HUES64 (cell line): ENCODE measurements around the gene JPH4.

Source experiments
- H3K27ac ChIP-seq: 2 replicates; pipeline ENCODE4 v1.7.0; 2013; ENCODE audit warnings: low read depth, low read length, inconsistent platforms
- H3K27me3 ChIP-seq: 2 replicates; pipeline ENCODE4 v1.6.1; 2013; ENCODE audit warnings: mild to moderate bottlenecking, low read length; ENCODE audit not compliant: insufficient read depth
- H3K36me3 ChIP-seq: 2 replicates; pipeline ENCODE4 v1.6.1; 2013; ENCODE audit warnings: mild to moderate bottlenecking, low read length; ENCODE audit not compliant: insufficient read depth
- H3K4me1 ChIP-seq: 2 replicates; pipeline ENCODE4 v1.6.1; 2013; ENCODE audit warnings: mild to moderate bottlenecking, low read length, moderate library complexity; ENCODE audit not compliant: insufficient read depth
- H3K4me3 ChIP-seq: 2 replicates; pipeline ENCODE4 v1.5.1; 2013; ENCODE audit warnings: mild to moderate bottlenecking, low read length, moderate library complexity
- H3K9ac ChIP-seq: 2 replicates; pipeline ENCODE4 v1.6.1; 2013; ENCODE audit warnings: mild to moderate bottlenecking, low read depth, low read length
- H3K9me3 ChIP-seq: 2 replicates; pipeline ENCODE4 v1.6.1; 2013; ENCODE audit warnings: low read depth, low read length; ENCODE audit not compliant: insufficient read depth
- WGBS: fragments of 150-250, 120-280 bp; methylation state at CpG from one replicate; pipeline ENCODE4 v1.1.7; 2013; ENCODE audit warnings: missing lambda C conversion rate; 5-methylcytosine and 5-hydroxymethylcytosine counted together

JPH4 gene

DNA sequence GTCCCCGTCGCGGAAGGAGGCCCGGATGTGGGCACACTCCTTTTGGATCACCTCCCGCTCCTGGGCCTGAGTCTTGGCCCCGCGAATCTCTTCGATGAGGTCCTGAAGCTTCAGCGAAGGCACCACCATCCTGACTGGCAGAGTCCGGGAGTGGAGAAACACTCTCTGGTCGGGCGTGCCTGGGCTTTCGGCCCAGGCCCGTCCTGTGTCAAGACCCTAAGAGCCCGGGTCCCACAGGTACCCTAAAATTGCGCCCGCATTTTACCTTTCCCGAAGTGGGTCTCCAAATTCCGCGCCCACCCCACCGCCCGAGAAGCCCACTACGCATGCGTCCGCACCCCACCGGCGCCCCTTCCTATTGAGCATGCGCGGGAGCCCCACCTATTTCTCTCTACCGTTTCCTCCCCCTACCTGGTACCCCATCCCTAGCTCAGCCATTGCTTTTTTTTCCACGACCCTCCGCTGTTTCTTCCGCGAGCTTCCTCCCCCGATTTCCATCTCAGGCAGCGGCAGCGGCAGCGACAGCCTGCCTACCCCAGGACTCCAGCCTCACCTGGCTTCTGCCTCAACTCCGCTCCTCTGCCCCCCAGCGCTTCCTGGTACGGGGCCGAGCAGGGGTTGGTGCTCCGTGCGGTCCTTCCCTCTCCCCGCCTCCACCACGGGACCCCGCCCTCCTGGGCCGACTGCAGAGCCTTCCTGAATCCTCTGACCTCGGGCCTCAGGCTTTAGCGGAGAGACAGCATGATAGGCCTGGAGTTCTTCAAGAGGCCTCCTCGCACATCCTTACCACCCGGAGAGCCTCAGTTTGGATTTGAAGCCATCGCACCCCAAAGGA, 11.2 kb downstream of the JPH4 start, which contains the start of gene AP1G2:
TSS of gene AP1G2 (minus strand) at position 606 of the 835 bp plus-strand sequence. CDS start at position 129, 477 bp downstream.
- Histone ChIP-seq H3K4me3 (peak within 1 kb of the TSS; percentile 84), H3K9ac (peak within 1 kb of the TSS; percentile 72), H3K27me3 (no peaks in the 10 kb centered on the region), H3K36me3 (peaks cover 34% of the 10 kb centered on the region), H3K4me1 (peaks cover 23% of the 10 kb centered on the region), H3K27ac (peak within 1 kb of the TSS; percentile 53; the same call in 1 of the 2 replicates), H3K9me3 (no peaks in the 10 kb centered on the region)
- under 1% methylated on average over 52 of the region's 53 CpGs for WGBS

DNA sequence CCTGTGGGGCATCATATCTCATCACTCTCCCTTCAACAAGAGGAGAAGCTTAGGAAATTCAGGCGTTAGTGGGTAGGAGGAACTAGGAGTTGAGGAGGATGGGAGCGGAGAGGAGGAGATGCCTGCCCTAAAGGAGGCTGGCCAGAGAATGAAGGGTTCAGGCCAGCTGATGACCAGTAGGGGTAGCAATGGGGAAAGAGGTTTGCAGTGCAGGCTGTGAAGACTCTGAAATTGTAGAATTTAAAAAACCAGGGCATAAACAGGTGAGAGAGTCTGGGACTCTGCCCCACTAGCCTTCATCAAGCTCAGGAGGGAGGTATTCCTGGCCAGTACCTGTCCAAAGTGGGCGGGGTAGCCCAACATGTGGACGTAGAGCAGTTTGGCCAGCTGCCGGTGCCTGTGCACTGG, 11.8 kb downstream of the JPH4 start:
- Histone ChIP-seq H3K4me3 (peak overlapping the region; percentile 84), H3K4me1 (peaks cover 23% of the 10 kb centered on the region), H3K36me3 (peaks cover 40% of the 10 kb centered on the region), H3K9ac (peak overlapping the region; percentile 72), H3K27me3 (no peaks in the 10 kb centered on the region), H3K27ac (peak overlapping the region; percentile 37; the same call in 1 of the 2 replicates), H3K9me3 (no peaks in the 10 kb centered on the region)
- WGBS: 34% methylated on average over 5 of the region's 5 CpGs

DNA sequence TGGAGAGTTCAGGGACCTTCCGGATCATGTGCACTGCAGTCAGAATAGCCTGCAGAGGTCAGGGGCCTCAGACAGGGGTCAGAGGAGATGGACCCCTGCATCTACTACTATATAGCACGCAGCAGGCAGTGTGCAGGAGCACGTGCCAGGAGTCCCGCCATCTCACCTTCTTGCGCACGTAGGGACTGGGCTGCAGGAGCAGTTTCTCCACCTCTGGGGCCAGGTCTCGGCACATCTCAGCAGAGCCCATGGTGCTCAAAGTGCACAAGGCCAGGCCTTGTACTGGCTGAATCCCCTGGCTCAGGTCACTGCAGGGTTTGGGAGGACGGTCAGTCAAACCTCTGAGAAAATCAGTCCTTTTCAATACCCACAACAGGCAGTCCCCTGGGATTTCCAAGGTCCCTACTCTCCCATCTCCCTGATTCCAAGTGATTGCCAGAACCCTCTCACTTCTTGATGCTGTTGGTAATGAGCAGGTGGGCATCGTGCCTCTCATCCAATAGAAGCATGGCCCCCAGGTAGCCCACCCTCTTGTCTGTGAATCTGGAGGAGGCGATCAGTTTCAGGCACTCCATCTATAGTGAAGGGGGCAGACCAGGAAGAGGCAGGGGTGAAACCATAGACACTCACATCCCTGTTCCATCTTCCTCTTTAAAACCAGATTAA, 12.3 kb downstream of the JPH4 start:
- Histone ChIP-seq H3K4me3 (peak overlapping the region; percentile 84), H3K9ac (peak overlapping the region; percentile 72; the same call in 1 of the 2 replicates), H3K27ac (no peak overlapping the region), H3K36me3 (peaks cover 45% of the 10 kb centered on the region), H3K27me3 (no peaks in the 10 kb centered on the region), H3K9me3 (no peaks in the 10 kb centered on the region), H3K4me1 (peaks cover 23% of the 10 kb centered on the region)
- WGBS: 95% methylated on average over 10 of the region's 10 CpGs

DNA sequence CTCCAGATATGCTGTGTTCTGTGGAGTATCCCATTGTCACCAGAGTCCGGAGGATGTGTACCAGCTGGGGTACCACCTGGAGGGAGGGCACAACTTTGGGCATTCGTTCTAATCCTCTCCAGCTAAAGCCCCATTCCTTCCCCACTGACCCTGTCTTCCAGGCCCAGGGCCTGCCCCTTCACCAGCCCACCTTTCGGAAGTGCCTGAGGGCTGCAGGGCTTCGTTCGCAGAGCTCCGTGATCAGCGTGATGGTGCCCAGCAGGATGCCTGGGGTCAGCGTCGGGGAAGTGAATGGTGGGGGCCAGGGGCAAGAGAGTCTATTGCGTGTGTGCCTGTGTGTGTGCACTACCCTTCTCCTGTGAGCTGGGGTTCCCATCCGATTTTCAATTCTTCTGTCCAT, 13.0 kb downstream of the JPH4 start:
- Histone ChIP-seq H3K27ac (no peak overlapping the region), H3K36me3 (peaks cover 52% of the 10 kb centered on the region), H3K9me3 (no peaks in the 10 kb centered on the region), H3K9ac (no peak overlapping the region), H3K4me1 (peaks cover 23% of the 10 kb centered on the region), H3K27me3 (no peaks in the 10 kb centered on the region), H3K4me3 (no peak overlapping the region)
- 92% methylated on average over 11 of the region's 11 CpGs for WGBS

DNA sequence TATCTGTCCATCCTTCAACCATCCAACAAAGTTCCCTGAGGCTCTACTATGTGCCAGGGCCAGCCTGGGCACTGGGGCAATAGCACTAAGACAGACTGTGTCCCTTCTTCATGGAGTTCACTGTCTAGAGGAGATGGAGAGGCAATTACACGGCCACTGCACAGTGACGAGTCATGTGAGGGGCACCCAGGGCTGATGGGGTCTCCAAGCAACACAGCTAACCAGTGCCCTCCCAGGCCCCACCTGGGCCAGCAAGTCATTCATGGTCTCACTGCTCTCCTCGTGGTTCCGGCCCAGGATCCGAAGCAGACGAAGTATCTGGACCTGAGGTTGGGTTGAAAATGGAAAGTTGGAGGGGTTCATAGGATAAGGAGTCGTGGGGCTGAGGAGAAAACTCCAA, 13.7 kb downstream of the JPH4 start:
- peaks cover 59% of the 10 kb centered on the region for H3K36me3 ChIP-seq
- 94% methylated on average over 6 of the region's 7 CpGs for WGBS
- no peak overlapping the region for H3K4me3 ChIP-seq
- no peak overlapping the region for H3K9ac ChIP-seq
- no peaks in the 10 kb centered on the region for H3K27me3 ChIP-seq
- no peak overlapping the region for H3K27ac ChIP-seq
- peaks cover 23% of the 10 kb centered on the region for H3K4me1 ChIP-seq
- H3K9me3 ChIP-seq: no peaks in the 10 kb centered on the region

DNA sequence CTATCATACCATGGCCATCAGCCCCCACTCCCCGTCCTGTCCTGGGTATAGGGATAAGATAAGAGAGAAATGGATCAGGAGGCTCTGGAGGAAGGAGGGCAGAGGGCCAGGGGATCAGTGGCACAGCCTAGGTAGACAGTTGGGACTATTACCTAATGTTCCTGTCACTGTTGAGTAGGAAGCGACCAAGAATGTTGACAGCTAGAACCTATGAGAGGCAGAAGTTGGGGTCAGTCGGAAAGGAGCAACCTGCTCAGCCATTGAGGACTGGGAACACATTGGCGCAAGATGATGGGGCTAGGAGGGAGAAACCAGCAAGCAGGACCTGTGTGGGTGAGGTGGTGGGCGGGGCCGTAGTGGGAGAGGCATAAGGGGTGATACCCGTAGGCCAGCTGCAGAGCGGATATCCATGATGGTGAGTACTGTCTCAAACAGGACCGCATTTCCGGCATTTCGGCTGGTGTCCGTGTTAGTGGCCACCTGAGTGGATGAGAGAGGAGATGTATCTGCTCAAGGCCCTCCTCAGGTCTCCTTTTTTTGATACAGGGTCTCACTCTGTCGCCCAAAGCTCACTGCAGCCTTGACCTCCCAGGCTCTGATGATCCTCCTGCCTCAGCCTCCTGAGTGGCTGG, 14.3 kb downstream of the JPH4 start:
- Histone ChIP-seq H3K4me3 (no peak overlapping the region), H3K9ac (no peak overlapping the region), H3K4me1 (peaks cover 19% of the 10 kb centered on the region), H3K9me3 (no peaks in the 10 kb centered on the region), H3K36me3 (peaks cover 64% of the 10 kb centered on the region), H3K27ac (no peak overlapping the region), H3K27me3 (no peaks in the 10 kb centered on the region)
- WGBS: 92% methylated on average over 13 of the region's 13 CpGs

DNA sequence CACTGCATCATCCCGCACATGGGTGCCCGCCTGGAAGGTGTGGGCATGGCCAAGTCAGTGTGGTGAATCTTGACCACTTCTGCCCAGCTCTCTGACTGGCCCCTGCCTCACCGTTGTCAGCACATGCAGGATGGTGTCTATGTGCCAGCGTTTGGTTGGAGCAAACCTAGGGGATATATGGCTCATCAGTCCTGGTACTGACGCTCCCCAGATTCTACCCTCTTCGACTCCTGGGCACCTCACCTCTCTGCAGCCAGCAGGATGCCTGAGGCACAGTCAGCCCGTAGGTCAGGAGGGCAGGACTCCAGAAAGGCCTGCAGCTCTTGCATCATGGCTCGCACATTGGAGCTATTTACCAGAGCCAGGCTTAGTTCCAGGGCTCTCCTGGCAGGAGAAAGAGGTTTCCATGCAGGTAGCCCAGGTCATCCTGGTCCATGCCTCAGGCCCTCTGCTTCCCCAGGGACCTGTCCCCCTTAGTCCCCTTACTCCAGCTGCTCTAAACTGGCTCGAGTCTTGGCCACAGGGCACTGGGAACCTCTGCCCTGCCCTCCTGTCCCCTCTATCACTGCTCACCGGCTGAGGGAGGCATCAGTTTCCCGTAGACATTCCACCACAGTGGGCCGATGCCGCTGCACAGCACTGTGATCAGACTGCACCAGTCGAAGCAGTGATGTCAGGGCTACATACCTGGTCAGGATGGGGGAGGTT, 15.0 kb downstream of the JPH4 start:
- no peak overlapping the region for H3K4me3 ChIP-seq
- H3K27me3 ChIP-seq: no peaks in the 10 kb centered on the region
- H3K27ac ChIP-seq: no peak overlapping the region
- 95% methylated on average over 14 of the region's 14 CpGs for WGBS
- H3K9ac ChIP-seq: no peak overlapping the region
- H3K36me3 ChIP-seq: peaks cover 71% of the 10 kb centered on the region
- no peaks in the 10 kb centered on the region for H3K9me3 ChIP-seq
- peaks cover 13% of the 10 kb centered on the region for H3K4me1 ChIP-seq

DNA sequence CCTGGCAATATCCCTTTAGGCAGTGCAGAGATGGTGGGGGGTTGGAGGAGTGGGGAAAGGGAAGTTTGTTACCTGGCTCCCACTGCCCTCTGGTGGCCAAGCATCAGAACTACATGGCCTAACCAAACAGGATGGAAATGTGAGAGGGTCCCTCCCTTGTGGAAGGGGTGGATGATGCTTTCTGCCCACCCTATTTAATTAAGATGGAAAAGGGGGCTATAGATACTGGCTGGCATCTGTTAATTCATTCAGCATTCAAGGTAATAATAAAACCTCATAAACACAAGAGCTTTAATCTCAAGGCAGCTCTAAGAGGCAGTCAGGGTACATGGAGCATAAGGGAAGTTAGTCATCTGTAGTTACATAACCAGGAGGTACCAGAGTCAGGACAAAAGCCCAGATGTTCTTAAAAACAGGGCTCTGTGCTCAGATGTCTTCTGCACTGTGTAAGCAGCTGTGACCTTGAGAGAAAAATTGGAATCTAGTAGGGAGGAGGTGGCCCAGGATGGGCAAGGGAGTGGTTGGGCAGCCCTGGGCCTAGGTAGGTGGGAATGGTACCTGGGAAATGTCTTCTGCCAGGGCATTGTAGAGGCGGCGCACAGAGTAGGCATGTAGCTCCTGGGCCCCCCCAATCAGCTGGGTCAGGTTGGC, 15.6 kb downstream of the JPH4 start:
- Histone ChIP-seq H3K9ac (no peak overlapping the region), H3K9me3 (no peaks in the 10 kb centered on the region), H3K27ac (no peak overlapping the region), H3K27me3 (no peaks in the 10 kb centered on the region), H3K4me3 (no peak overlapping the region), H3K4me1 (peaks cover 7% of the 10 kb centered on the region), H3K36me3 (peaks cover 78% of the 10 kb centered on the region)
- WGBS: 98% methylated on average over 2 of the region's 2 CpGs

DNA sequence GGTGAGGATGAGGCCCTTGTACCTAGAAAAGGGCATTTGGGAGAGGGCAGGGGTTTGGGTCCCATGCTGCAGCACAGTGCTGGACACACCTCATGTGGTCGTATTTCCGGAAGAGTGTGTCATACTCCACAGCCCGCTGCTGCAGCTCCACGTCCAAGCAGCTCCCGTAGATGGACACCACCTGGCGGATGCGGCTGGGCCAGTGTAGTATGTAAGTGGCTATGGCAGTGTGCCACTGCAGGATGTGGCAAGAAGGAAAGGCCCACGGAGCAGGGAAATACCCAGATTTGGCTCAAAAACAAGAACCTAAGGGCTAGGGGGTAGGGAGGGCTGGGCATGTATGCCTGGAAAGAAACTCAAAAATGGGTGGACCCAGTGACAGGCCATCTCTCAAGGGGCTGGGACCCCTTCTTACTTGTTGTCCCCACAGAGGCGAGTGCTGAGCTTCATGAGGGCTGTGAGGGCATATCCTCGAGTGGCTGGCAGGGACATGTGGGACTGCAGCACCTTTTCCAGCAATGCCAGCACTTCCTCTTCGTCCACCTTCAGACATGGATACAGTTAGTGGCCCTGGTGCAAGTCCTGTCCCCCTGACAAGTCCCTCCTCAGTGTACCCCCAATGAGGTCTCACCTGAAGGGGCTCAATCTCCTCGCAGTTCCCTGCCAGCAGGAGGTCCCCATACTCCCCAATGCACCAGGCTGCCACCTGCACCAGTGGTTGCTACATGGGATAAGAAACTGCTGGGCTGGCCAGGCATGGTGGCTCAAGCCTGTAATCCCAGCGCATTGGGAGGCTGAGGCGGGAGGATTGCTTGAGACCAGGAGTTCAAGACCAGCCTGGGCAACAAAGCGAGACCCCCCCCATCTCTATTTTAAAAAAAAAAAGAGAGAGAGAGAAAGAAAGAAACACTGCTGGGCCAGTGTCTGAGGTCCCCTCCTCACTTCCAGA, 16.4 kb downstream of the JPH4 start:
- Histone ChIP-seq H3K4me1 (peaks cover 10% of the 10 kb centered on the region), H3K4me3 (no peak overlapping the region), H3K9me3 (no peaks in the 10 kb centered on the region), H3K27ac (no peak overlapping the region), H3K36me3 (peaks cover 79% of the 10 kb centered on the region), H3K9ac (no peak overlapping the region), H3K27me3 (no peaks in the 10 kb centered on the region)
- 93% methylated on average over 14 of the region's 15 CpGs for WGBS

DNA sequence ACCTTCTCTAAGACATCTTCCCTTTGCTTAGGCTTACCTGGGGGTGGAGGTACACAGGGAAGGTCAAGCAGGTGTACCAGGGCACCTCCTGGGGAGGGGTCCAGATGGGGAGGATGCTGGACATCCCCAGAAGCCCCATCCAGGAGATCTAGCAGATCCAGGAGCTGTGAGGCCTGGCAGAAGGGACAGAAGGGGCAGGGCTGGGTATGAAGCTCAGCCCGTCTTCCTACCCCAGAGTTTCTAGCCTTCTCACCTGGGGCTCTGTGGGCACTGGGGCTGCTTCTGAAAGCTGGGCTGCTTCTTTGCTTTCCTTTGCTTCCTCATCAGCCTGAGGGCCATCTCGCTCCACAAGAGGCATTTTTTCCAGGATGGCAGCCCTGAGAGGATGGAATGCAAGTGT, 17.3 kb downstream of the JPH4 start:
- Histone ChIP-seq H3K4me3 (no peak overlapping the region), H3K36me3 (peaks cover 79% of the 10 kb centered on the region), H3K27me3 (no peaks in the 10 kb centered on the region), H3K27ac (no peak overlapping the region), H3K9me3 (no peaks in the 10 kb centered on the region), H3K4me1 (peaks cover 5% of the 10 kb centered on the region), H3K9ac (no peak overlapping the region)
- WGBS: 94% methylated on average over 2 of the region's 2 CpGs
